Measurements from ENCODE around the gene CYP27B1.
A peak's percentile ranks its signal among the peaks of the same experiment; 100 is the strongest.

- TF ChIP-seq CTCF (conservative IDR thresholded peaks at IDR 0.05; ENCODE audit: low read depth in 2 of 2) (peak; percentile 8 to 53; a peak in 2 of 4 replicates), EZH2phosphoT487 (IDR thresholded peaks at IDR 0.05; ENCODE audit: unreplicated experiment) (peak; percentile 72), POLR2AphosphoS5 (IDR thresholded peaks at IDR 0.05; ENCODE audit: low read depth) (no peak), CREB1 (CRISPR knock-in tag; IDR thresholded peaks at IDR 0.05; ENCODE audit: low read depth) (no peak)
These were observed 29.1 kb downstream of the CYP27B1 start for GRCh38 chr12:57737467-57738460.
